Loucy (cell line): ENCODE data around the gene IQCH.
"Not testable (repeated sequence)": the region's sequence is repeated elsewhere in the genome, so short reads cannot be mapped to it uniquely, and the experiment has no call there.

Experiments
- H2AFZ ChIP-seq: fragments of 200-600 bp; sonication (generic); 2 replicates; pipeline ENCODE4 v1.6.0; 2016; ENCODE audit warnings: antibody characterized with exemption, mild to moderate bottlenecking, low read length, moderate library complexity
- H3F3A ChIP-seq: fragments of 200-600 bp; 2 replicates; pipeline ENCODE4 v1.6.0; 2016; ENCODE audit warnings: antibody characterized with exemption, low read depth, mild to moderate bottlenecking
- H3K27me3 ChIP-seq: fragments of 200-600 bp; sonication (generic); 2 replicates; pipeline ENCODE4 v1.6.1; 2014; ENCODE audit warnings: low read length, mild to moderate bottlenecking; ENCODE audit not compliant: insufficient read depth, poor library complexity, severe bottlenecking
- H3K36me3 ChIP-seq: fragments of 200-600 bp; sonication (generic); 2 replicates; pipeline ENCODE4 v1.6.1; 2016; ENCODE audit warnings: low read length; ENCODE audit not compliant: insufficient read depth
- H3K4me1 ChIP-seq: fragments of 200-600 bp; sonication (generic); 2 replicates; pipeline ENCODE4 v1.5.1; 2014; ENCODE audit warnings: low read length, mild to moderate bottlenecking; ENCODE audit not compliant: insufficient read depth, poor library complexity, severe bottlenecking
- H3K4me2 ChIP-seq: fragments of 200-600 bp; sonication (generic); 2 replicates; pipeline ENCODE4 v1.6.0; 2014; ENCODE audit warnings: antibody characterized with exemption, low read length, low read depth, mild to moderate bottlenecking; ENCODE audit not compliant: poor library complexity, severe bottlenecking
- H3K4me3 ChIP-seq: fragments of 200-600 bp; sonication (generic); 2 replicates; pipeline ENCODE4 v1.5.1; 2014; ENCODE audit warnings: low read length, mild to moderate bottlenecking, mixed read lengths; ENCODE audit not compliant: poor library complexity, severe bottlenecking
- H3K79me2 ChIP-seq: fragments of 200-600 bp; sonication (generic); 2 replicates; pipeline ENCODE4 v1.6.1; 2014; ENCODE audit warnings: low read length; ENCODE audit not compliant: insufficient read depth
- H3K9ac ChIP-seq: fragments of 200-600 bp; sonication (generic); 2 replicates; pipeline ENCODE4 v1.6.0; 2014; ENCODE audit warnings: mild to moderate bottlenecking, low read depth, low read length, moderate library complexity; ENCODE audit not compliant: poor library complexity, severe bottlenecking
- H3K9me2 ChIP-seq: fragments of 200-600 bp; sonication (generic); replicated peaks from 2 replicates; pipeline ENCODE4 v1.6.1; 2016; ENCODE audit warnings: low read depth, low read length, mixed read lengths
- H3K9me3 ChIP-seq: fragments of 200-600 bp; sonication (generic); 2 replicates; pipeline ENCODE4 v1.6.1; 2014; ENCODE audit warnings: mild to moderate bottlenecking, antibody characterized with exemption, low read length, low read depth; ENCODE audit not compliant: insufficient read depth
- H4K20me1 ChIP-seq: fragments of 200-600 bp; sonication (generic); 2 replicates; pipeline ENCODE4 v1.6.0; 2014; ENCODE audit warnings: antibody characterized with exemption, low read length, mild to moderate bottlenecking; ENCODE audit not compliant: insufficient read depth, poor library complexity, severe bottlenecking
- CTCF ChIP-seq: fragments of 200-600 bp; sonication (generic); conservative IDR thresholded peaks from 2 replicates; pipeline ENCODE4 v1.5.1; 2014; ENCODE audit warnings: mild to moderate bottlenecking, antibody characterized with exemption, low read length
- EZH2phosphoT487 ChIP-seq: fragments of 200-600 bp; IDR thresholded peaks from 2 replicates; pipeline ENCODE4 v1.6.1; 2018; ENCODE audit warnings: antibody characterized with exemption, mild to moderate bottlenecking, moderate library complexity, borderline replicate concordance

Gene IQCH

GRCh38 chr15:67253549-67254237 lies 893 bp upstream of the IQCH start:
- no peaks in the 10 kb centered on the region for H3K9me2 ChIP-seq

GRCh38 chr15:67256051-67256450 lies 1.5 kb downstream of the IQCH start:
- peak overlapping the region; percentile 93 for H3K4me2 ChIP-seq
- no peaks in the 10 kb centered on the region for H3K36me3 ChIP-seq
- TF ChIP-seq EZH2phosphoT487 (no peak), CTCF (no peak)
- no peak overlapping the region for H3K4me3 ChIP-seq
- no peaks in the 10 kb centered on the region for H3K9me3 ChIP-seq
- H3K27me3 ChIP-seq = no peaks in the 10 kb centered on the region
- no peak overlapping the region for H3K9ac ChIP-seq
- H3K4me1 ChIP-seq = peaks cover 25% of the 10 kb centered on the region
- H2AFZ ChIP-seq = no peak overlapping the region
- H4K20me1 ChIP-seq = peaks cover 7% of the 10 kb centered on the region
- H3K79me2 ChIP-seq = peaks cover 29% of the 10 kb centered on the region
- H3F3A ChIP-seq = peaks cover 5% of the 10 kb centered on the region
- H3K9me2 ChIP-seq = no peaks in the 10 kb centered on the region

More at GRCh38 chr15:67253549-67254237, 893 bp upstream of the IQCH start:
- peaks cover 31% of the 10 kb centered on the region for H3K4me1 ChIP-seq
- TF ChIP-seq EZH2phosphoT487 (no peak), CTCF (no peak)
- H3K4me3 ChIP-seq = peak overlapping the region; percentile 86
- H3K4me2 ChIP-seq = peak overlapping the region; percentile 97
- H3K9me3 ChIP-seq = no peaks in the 10 kb centered on the region
- H3K27me3 ChIP-seq = no peaks in the 10 kb centered on the region
- peak overlapping the region; percentile 82 for H2AFZ ChIP-seq
- peaks cover 51% of the 10 kb centered on the region for H3K79me2 ChIP-seq
- peak overlapping the region; percentile 81 for H3K9ac ChIP-seq
- peaks cover 15% of the 10 kb centered on the region for H4K20me1 ChIP-seq
- H3K36me3 ChIP-seq = no peaks in the 10 kb centered on the region
- H3F3A ChIP-seq = peaks cover 5% of the 10 kb centered on the region

- not testable (repeated sequence) for H3K4me3 ChIP-seq, H3F3A ChIP-seq, H3K36me3 ChIP-seq, H3K4me1 ChIP-seq, H3K79me2 ChIP-seq, H3K27me3 ChIP-seq, H3K9me2 ChIP-seq, H3K4me2 ChIP-seq, H3K9me3 ChIP-seq, H3K9ac ChIP-seq, H2AFZ ChIP-seq, H4K20me1 ChIP-seq
These were observed 3.8 kb downstream of the IQCH start for GRCh38 chr15:67258412-67258811.

GRCh38 chr15:67259379-67259778 lies 4.8 kb downstream of the IQCH start:
- Histone ChIP-seq H3K4me3 (no peak overlapping the region), H3K4me1 (peaks cover 9% of the 10 kb centered on the region), H3K4me2 (no peak overlapping the region)

More at GRCh38 chr15:67259379-67259778, 4.8 kb downstream of the IQCH start:
- no peaks in the 10 kb centered on the region for H4K20me1 ChIP-seq
- no peaks in the 10 kb centered on the region for H3K27me3 ChIP-seq
- no peaks in the 10 kb centered on the region for H3K9me3 ChIP-seq
- no peaks in the 10 kb centered on the region for H3K79me2 ChIP-seq
- no peaks in the 10 kb centered on the region for H3F3A ChIP-seq
- H3K9me2 ChIP-seq = no peaks in the 10 kb centered on the region
- TF ChIP-seq EZH2phosphoT487 (no peak), CTCF (no peak)
- H3K36me3 ChIP-seq = no peaks in the 10 kb centered on the region
- no peak overlapping the region; the same call in 1 of the 2 replicates for H2AFZ ChIP-seq
- H3K9ac ChIP-seq = no peak overlapping the region
